Pancreas (tissue), 10 donors: ENCODE data around the gene L3MBTL1. TPM values are rescaled to one million over a fixed set of nuclear protein-coding genes. Genes with fewer than 3 reads are reported as not detected.

ENCODE experiments used
- ATAC-seq, 4 donors: fragments of 200-7000 bp; cut with Tn5 transposase; one replicate each; pipeline versions ENCODE4 v1.8.0 to v1.9.1; 2020; ENCODE audit warnings: mild to moderate bottlenecking in 4 of 4, moderate library complexity in 4 of 4
- DNase-seq, 6 donors: peaks; one replicate each; pipeline ENCODE4 v3.0.0-alpha.2; 2020
- FAIRE-seq: peaks from 2 replicates; lab custom pipeline; 2012; peaks lifted over from hg19 to GRCh38; lab: Jason Lieb, UNC
- H3K27ac ChIP-seq, 4 donors: fragments of 200-600 bp; sonication (generic); 1 replicate in 3 of 4; 2 replicates in 1 of 4; pipeline versions ENCODE4 v1.5.0 to v1.8.0; 2020
- H3K27me3 ChIP-seq, 4 donors: fragments of 200-600 bp; one replicate each; pipeline ENCODE4 v1.8.0; 2021
- H3K36me3 ChIP-seq, 3 donors: fragments of 200-600 bp; sonication (generic) in 1 of 3; one replicate each; pipeline versions ENCODE4 v1.5.0 to v1.8.0; 2020 to 2021
- H3K4me1 ChIP-seq, 3 donors: fragments of 200-600 bp; one replicate each; pipeline ENCODE4 v1.8.0; 2021
- H3K4me3 ChIP-seq, 4 donors: fragments of 200-600 bp; sonication (generic) in 2 of 4; one replicate each; pipeline versions ENCODE4 v1.5.0 to v1.8.0; 2020 to 2021
- H3K9me3 ChIP-seq, 4 donors: fragments of 200-600 bp; one replicate each; pipeline ENCODE4 v1.8.0; 2021
- CTCF ChIP-seq, 4 donors: fragments of 200-600 bp; sonication (generic) in 3 of 4; IDR thresholded peaks; one replicate each; pipeline versions ENCODE4 v1.5.0 to v1.8.0; 2021; ENCODE audit warnings: antibody characterized with exemption in 4 of 4
- WGBS, 2 donors: extraction: QIAGEN DNeasy Blood & Tissue Kit; methylation state at CpG; one replicate each; pipeline ENCODE4 v1.1.7; 2013; 5-methylcytosine and 5-hydroxymethylcytosine counted together
- intact Hi-C, 3 donors: fragments of 100-400 bp; cut with DNase I; formaldehyde crosslinking; loops; one replicate each; pipeline versions ENCODE4 v1.11.1 to v1.14.2; 2022
- polyA plus RNA-seq, 2 donors: library from polyadenylated mRNA; stranded (reverse); fragments of 200-250 nt; gene quantifications; one replicate each; pipeline ENCODE4 v1.2.3, GENCODE V29; 2013
- total RNA-seq, 6 donors: library from RNA; stranded (reverse); fragmentation: NEBNext Ultra II Directional in 4 of 6; extraction: Animal tissue kit (Norgen Biotek cat#: 25700) in 4 of 6; gene quantifications; one replicate each; pipeline versions ENCODE4 v1.2.1 to v1.2.4, GENCODE V29; 2021 to 2023
- donor health status: healthy with polysubstance abuse.
- donor health status: DM: no; HTN: no; CAD: no; lungs with moderate emphysema.
- donor health status: DM: no; HTN: no; CAD: no.
- donor health status: control.
- donor health status: control.
- donor health status: Bipolar disorder and iron deficiency.
- donor health status: DM: yes; HTN: yes; CAD: no.
- donor health status: DM: no; HTN: no; CAD: no.
- donor health status: DM: no; HTN: no; CAD: no.
- donor health status: DM: yes; HTN: yes; CAD: no.

The L3MBTL1 gene
- total and polyA plus RNA-seq, 8 donors, result 3.4 to 10.7 (median 5.6) TPM

DNA sequence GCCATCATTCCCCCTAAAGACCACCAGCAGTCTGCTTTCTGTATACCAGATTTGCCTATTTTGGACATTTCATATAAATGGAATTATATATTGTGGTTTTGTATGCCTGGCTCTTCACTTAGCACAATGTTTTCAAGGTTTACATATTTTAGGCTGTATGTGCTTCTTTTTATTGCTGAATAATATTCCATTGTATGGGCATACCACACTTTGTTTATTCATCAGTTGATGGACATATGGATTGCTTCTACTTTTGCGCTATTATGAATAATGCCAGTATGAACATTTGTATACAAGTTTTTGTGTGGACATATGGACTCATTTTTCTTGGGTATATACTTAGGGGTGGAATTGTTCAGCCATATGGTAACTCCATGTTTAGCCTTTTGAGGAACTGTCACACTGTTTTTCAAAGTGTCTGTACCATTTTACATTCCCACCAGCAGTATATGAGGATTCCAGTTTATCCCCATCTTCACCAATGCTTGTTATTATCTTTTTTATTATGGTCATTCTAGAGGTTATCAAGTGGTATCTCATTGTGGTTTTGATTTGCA, 12.7 kb downstream of the L3MBTL1 start:
- ATAC-seq (no peak), DNase-seq (no peak), FAIRE-seq (no peak)
- Histone ChIP-seq H3K4me3 (no peak overlapping the region), H3K27me3 (no peaks in the 10 kb centered on the region), H3K27ac (no peak overlapping the region), H3K9me3 (no peaks in the 10 kb centered on the region), H3K4me1 (no peaks in the 10 kb centered on the region), H3K36me3 (no peaks in the 10 kb centered on the region)
- 98 to 100% methylated on average over 1 of the region's 1 CpG for WGBS, 2 donors
- TF ChIP-seq CTCF (IDR thresholded peaks at IDR 0.05), result no peak
- intact Hi-C loops, result no loop called here

- DNase-seq, result no peak
- Histone ChIP-seq H3K27me3 (no peaks in the 10 kb centered on the region), H3K27ac (no peak overlapping the region), H3K4me3 (no peak overlapping the region), H3K36me3 (no peaks in the 10 kb centered on the region), H3K4me1 (no peaks in the 10 kb centered on the region), H3K9me3 (no peaks in the 10 kb centered on the region)
- WGBS, 2 donors, result 76 to 89% methylated on average over 5 of the region's 5 CpGs
- FAIRE-seq, result no peak
- no peak for ATAC-seq
- TF ChIP-seq CTCF (IDR thresholded peaks at IDR 0.05), result no peak
- intact Hi-C loops, result no loop called here
These were observed 17.5 kb downstream of the L3MBTL1 start for GRCh38 chr20:43525021-43525420.

- intact Hi-C loops, result no loop called here
- Histone ChIP-seq H3K4me1 (no peaks in the 10 kb centered on the region), H3K27me3 (no peaks in the 10 kb centered on the region), H3K27ac (no peak overlapping the region), H3K36me3 (no peaks in the 10 kb centered on the region), H3K4me3 (no peak overlapping the region), H3K9me3 (no peaks in the 10 kb centered on the region)
- DNase-seq, result no peak
- WGBS, 2 donors, result 79 to 87% methylated on average over 8 of the region's 8 CpGs
- FAIRE-seq, result no peak
- TF ChIP-seq CTCF (IDR thresholded peaks at IDR 0.05), result no peak
- no peak for ATAC-seq
These were observed 20.9 kb downstream of the L3MBTL1 start for GRCh38 chr20:43528258-43528875.

DNA sequence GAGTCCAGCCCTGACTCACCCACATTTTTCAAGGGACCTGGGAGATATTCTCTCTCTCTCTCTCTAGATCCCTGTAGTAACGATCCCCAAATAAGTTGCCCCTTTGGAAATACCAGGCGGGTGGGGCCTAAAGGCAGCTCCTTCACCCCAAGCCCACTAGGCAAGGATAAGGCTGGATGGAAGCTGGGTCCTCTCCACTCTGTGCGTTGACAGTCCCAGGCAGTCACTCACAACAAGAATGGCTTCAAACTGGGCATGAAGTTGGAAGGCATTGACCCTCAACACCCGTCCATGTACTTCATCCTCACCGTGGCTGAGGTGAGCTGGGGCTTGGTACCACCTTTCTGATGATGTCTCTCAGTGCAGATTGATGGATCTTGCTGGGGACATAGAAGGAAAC, 21.6 kb downstream of the L3MBTL1 start:
- no peak for TF ChIP-seq CTCF (IDR thresholded peaks at IDR 0.05)
- DNase-seq, result no peak
- no peaks in the 10 kb centered on the region for H3K36me3 ChIP-seq
- no peaks in the 10 kb centered on the region for H3K4me1 ChIP-seq
- no peaks in the 10 kb centered on the region for H3K27me3 ChIP-seq
- H3K9me3 ChIP-seq, result no peaks in the 10 kb centered on the region
- FAIRE-seq, result no peak
- WGBS, 2 donors, result 82 to 90% methylated on average over 5 of the region's 5 CpGs
- H3K27ac ChIP-seq, result no peak overlapping the region
- no peak for ATAC-seq
- H3K4me3 ChIP-seq, result no peak overlapping the region
- intact Hi-C loops, result no loop called here

- intact Hi-C loops, result loop anchor here in 1 of 3 donors (10.0 kb wide), 1 partner anchor 545 kb away; no protein-coding TSS in a partner anchor
- TF ChIP-seq CTCF (IDR thresholded peaks at IDR 0.05), result no peak
- Histone ChIP-seq H3K27ac (no peak overlapping the region), H3K4me3 (no peak overlapping the region), H3K9me3 (no peaks in the 10 kb centered on the region), H3K36me3 (no peaks in the 10 kb centered on the region), H3K27me3 (no peaks in the 10 kb centered on the region), H3K4me1 (no peaks in the 10 kb centered on the region)
- no peak for FAIRE-seq
- WGBS, 2 donors, result 86 to 92% methylated on average over 3 of the region's 3 CpGs
- no peak for DNase-seq
- ATAC-seq, result no peak
These were observed 22.1 kb downstream of the L3MBTL1 start for GRCh38 chr20:43529457-43530153.
